ENCODE data around the gene MAP3K5.

Gene MAP3K5

GRCh38 chr6:136609873-136610706 is 182.2 kb downstream of the MAP3K5 start:
- peak; percentile 70 for DNase-seq (ENCODE audit: low read depth)
- no peak overlapping the region for H3K4me3 ChIP-seq (ENCODE audit: low read depth, low read length)

GRCh38 chr6:136608991-136609390 is 183.3 kb downstream of the MAP3K5 start:
- H3K4me3 ChIP-seq (ENCODE audit: low read depth, low read length): no peak overlapping the region
- DNase-seq (ENCODE audit: low read depth): no peak
- TF ChIP-seq CTCF (IDR thresholded peaks at IDR 0.05; ENCODE audit: control insufficient read depth, extremely low read depth, insufficient read depth): no peak

More at GRCh38 chr6:136609873-136610706, 182.2 kb downstream of the MAP3K5 start:
- TF ChIP-seq CTCF (IDR thresholded peaks at IDR 0.05; ENCODE audit: control insufficient read depth, extremely low read depth, insufficient read depth): no peak

GRCh38 chr6:136607932-136608772 is 184.1 kb downstream of the MAP3K5 start:
- no peak overlapping the region for H3K4me3 ChIP-seq (ENCODE audit: low read depth, low read length)
- TF ChIP-seq CTCF (IDR thresholded peaks at IDR 0.05; ENCODE audit: control insufficient read depth, extremely low read depth, insufficient read depth): peak; percentile 72
- no peak for DNase-seq (ENCODE audit: low read depth)

GRCh38 chr6:136607204-136607931 is 184.9 kb downstream of the MAP3K5 start:
- peak; percentile 91 for DNase-seq (ENCODE audit: low read depth)
- no peak for TF ChIP-seq CTCF (IDR thresholded peaks at IDR 0.05; ENCODE audit: control insufficient read depth, extremely low read depth, insufficient read depth)
- H3K4me3 ChIP-seq (ENCODE audit: low read depth, low read length): no peak overlapping the region

- TF ChIP-seq CTCF (IDR thresholded peaks at IDR 0.05; ENCODE audit: control insufficient read depth, extremely low read depth, insufficient read depth): no peak
- no peak overlapping the region for H3K4me3 ChIP-seq (ENCODE audit: low read depth, low read length)
- peak; percentile 55 for DNase-seq (ENCODE audit: low read depth)
These were observed 187.3 kb downstream of the MAP3K5 start for GRCh38 chr6:136604928-136605510.

GRCh38 chr6:136604328-136604825 is 187.9 kb downstream of the MAP3K5 start:
- no peak for TF ChIP-seq CTCF (IDR thresholded peaks at IDR 0.05; ENCODE audit: control insufficient read depth, extremely low read depth, insufficient read depth)
- no peak overlapping the region for H3K4me3 ChIP-seq (ENCODE audit: low read depth, low read length)
- DNase-seq (ENCODE audit: low read depth): peak; percentile 71

All from LNCaP clone FGC (cell line).